ENCODE data around the gene BNC2.
A peak's percentile ranks its signal among the peaks of the same experiment; 100 is the strongest.

Gene BNC2

GRCh38 chr9:16705111-16705604 lies 165.3 kb downstream of the BNC2 start:
- no peak for TF ChIP-seq CTCF (IDR thresholded peaks at IDR 0.05; ENCODE audit: low read depth, low read length)
- peak overlapping the region; percentile 54 for H3K4me3 ChIP-seq (ENCODE audit: low read depth, low read length)

GRCh38 chr9:16704116-16705110 lies 166.1 kb downstream of the BNC2 start:
- TF ChIP-seq CTCF (IDR thresholded peaks at IDR 0.05; ENCODE audit: low read depth, low read length) = no peak
- H3K4me3 ChIP-seq (ENCODE audit: low read depth, low read length) = peak overlapping the region; percentile 54

- no peak overlapping the region for H3K4me3 ChIP-seq (ENCODE audit: low read depth, low read length)
- TF ChIP-seq CTCF (IDR thresholded peaks at IDR 0.05; ENCODE audit: low read depth, low read length) = no peak
Measured at GRCh38 chr9:16701347-16701746, 169.1 kb downstream of the BNC2 start.

- no peak for TF ChIP-seq CTCF (IDR thresholded peaks at IDR 0.05; ENCODE audit: low read depth, low read length)
- no peak overlapping the region for H3K4me3 ChIP-seq (ENCODE audit: low read depth, low read length)
Measured at GRCh38 chr9:16693616-16694015, 176.9 kb downstream of the BNC2 start.

- no peak overlapping the region for H3K4me3 ChIP-seq (ENCODE audit: low read depth, low read length)
- TF ChIP-seq CTCF (IDR thresholded peaks at IDR 0.05; ENCODE audit: low read depth, low read length) = no peak
Measured at GRCh38 chr9:16690628-16691027, 179.8 kb downstream of the BNC2 start.

- no peak overlapping the region for H3K4me3 ChIP-seq (ENCODE audit: low read depth, low read length)
- no peak for TF ChIP-seq CTCF (IDR thresholded peaks at IDR 0.05; ENCODE audit: low read depth, low read length)
Measured at GRCh38 chr9:16690205-16690604, 180.3 kb downstream of the BNC2 start.

GRCh38 chr9:16689351-16689938 lies 181.0 kb downstream of the BNC2 start:
- no peak for TF ChIP-seq CTCF (IDR thresholded peaks at IDR 0.05; ENCODE audit: low read depth, low read length)

More at GRCh38 chr9:16689351-16689938, 181.0 kb downstream of the BNC2 start:
- no peak overlapping the region for H3K4me3 ChIP-seq (ENCODE audit: low read depth, low read length)
